Fibroblast of lung (primary cell): ENCODE measurements around the gene XPR1.

Source experiments
- CTCF ChIP-seq, 2 donors: IDR thresholded peaks in 1 of 2; conservative IDR thresholded peaks in 1 of 2; 1 replicate in 1 of 2; 2 replicates in 1 of 2; pipeline ENCODE4 v1.5.1; 2011 to 2012; ENCODE audit warnings: low read length in 2 of 2, control low read depth in 1 of 2, inconsistent platforms in 1 of 2, low read depth in 1 of 2, mild to moderate bottlenecking in 1 of 2
- EZH2 ChIP-seq: IDR thresholded peaks from 2 replicates; pipeline ENCODE4 v1.5.1; 2012; ENCODE audit warnings: low read length, control low read depth, mild to moderate bottlenecking; ENCODE audit errors: missing control alignments

GRCh38 chr1:180908074-180908765 lies 276.4 kb downstream of the XPR1 start:
- no peak for TF ChIP-seq CTCF (conservative IDR thresholded peaks at IDR 0.05 in 1 of 2, IDR thresholded peaks at IDR 0.05 in 1 of 2; ENCODE audit: low read depth in 1 of 2, low read length in 2 of 2)
- no peak for TF ChIP-seq EZH2
